ENCODE measurements around the gene PRDM5.

DNA sequence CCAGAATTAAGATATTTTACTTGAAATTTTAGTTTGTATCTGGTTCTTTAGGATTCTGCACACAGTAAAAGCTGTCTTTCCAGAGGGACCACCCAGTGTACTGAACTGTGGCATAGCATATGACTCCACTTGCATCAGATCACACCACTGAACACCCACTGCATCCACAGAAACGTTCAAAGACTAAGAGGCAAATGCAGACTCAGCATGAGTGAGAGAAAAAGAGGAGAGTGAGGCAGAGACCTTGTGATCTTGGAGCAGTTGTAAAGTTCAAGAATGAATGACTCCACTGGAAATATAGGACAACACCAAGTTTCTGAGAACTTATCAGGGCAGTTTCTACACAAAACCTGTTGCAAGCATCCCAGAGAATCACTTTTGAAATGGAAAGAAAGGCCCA lies 20.8 kb downstream of the PRDM5 start:
- TF ChIP-seq BHLHE40 (IDR thresholded peaks at IDR 0.05; ENCODE audit: borderline replicate concordance) (no peak), SP1 (IDR thresholded peaks at IDR 0.05) (no peak), ARNT (IDR thresholded peaks at IDR 0.05) (no peak), SUZ12 (IDR thresholded peaks at IDR 0.05) (no peak)
- TF ChIP-seq, protein P1, sequence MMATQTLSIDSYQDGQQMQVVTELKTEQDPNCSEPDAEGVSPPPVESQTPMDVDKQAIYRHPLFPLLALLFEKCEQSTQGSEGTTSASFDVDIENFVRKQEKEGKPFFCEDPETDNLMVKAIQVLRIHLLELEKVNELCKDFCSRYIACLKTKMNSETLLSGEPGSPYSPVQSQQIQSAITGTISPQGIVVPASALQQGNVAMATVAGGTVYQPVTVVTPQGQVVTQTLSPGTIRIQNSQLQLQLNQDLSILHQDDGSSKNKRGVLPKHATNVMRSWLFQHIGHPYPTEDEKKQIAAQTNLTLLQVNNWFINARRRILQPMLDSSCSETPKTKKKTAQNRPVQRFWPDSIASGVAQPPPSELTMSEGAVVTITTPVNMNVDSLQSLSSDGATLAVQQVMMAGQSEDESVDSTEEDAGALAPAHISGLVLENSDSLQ (IDR thresholded peaks at IDR 0.05): no peak
